Breast epithelium (tissue), 4 donors: ENCODE measurements around the gene ANKRD52. TPM values are rescaled to one million over a fixed set of nuclear protein-coding genes. Genes with fewer than 3 reads are reported as not detected.

Source experiments
- DNase-seq, 2 donors: peaks; one replicate each; pipeline ENCODE4 v3.0.0-alpha.2; 2019; ENCODE audit warnings: low spot score in 2 of 2
- H3K27ac ChIP-seq, 2 donors: fragments of 200-600 bp; sonication (generic) in 1 of 2; one replicate each; pipeline ENCODE4 v1.5.1; 2016 to 2019; ENCODE audit warnings: mild to moderate bottlenecking in 1 of 2
- H3K27me3 ChIP-seq, 2 donors: fragments of 200-600 bp; sonication (generic) in 1 of 2; one replicate each; pipeline versions ENCODE4 v1.5.1 to v1.6.0; 2017 to 2019; ENCODE audit warnings: control low read depth in 1 of 2, mild to moderate bottlenecking in 1 of 2
- H3K36me3 ChIP-seq: fragments of 200-600 bp; one replicate; pipeline ENCODE4 v1.5.1; 2019
- H3K4me1 ChIP-seq, 2 donors: fragments of 200-600 bp; sonication (generic); one replicate each; pipeline ENCODE4 v1.5.1; 2016 to 2019; ENCODE audit warnings: control low read depth in 1 of 2
- H3K4me3 ChIP-seq, 3 donors: fragments of 200-600 bp; sonication (generic); 1 replicate in 2 of 3; 2 replicates in 1 of 3; pipeline ENCODE4 v1.5.1; 2016 to 2019; ENCODE audit warnings: mild to moderate bottlenecking in 3 of 3, moderate library complexity in 2 of 3
- H3K9me3 ChIP-seq, 2 donors: fragments of 200-600 bp; sonication (generic) in 1 of 2; one replicate each; pipeline ENCODE4 v1.5.1; 2016 to 2019; ENCODE audit warnings: control low read depth in 1 of 2
- CTCF ChIP-seq, 3 donors: fragments of 450-650 bp; IDR thresholded peaks; one replicate each; pipeline ENCODE4 v1.5.1; 2016 to 2017; ENCODE audit warnings: antibody characterized with exemption in 3 of 3, mild to moderate bottlenecking in 3 of 3, moderate library complexity in 3 of 3
- POLR2A ChIP-seq: fragments of 450-650 bp; IDR thresholded peaks from one replicate; pipeline ENCODE4 v1.6.1; 2016; ENCODE audit warnings: antibody characterized with exemption, mild to moderate bottlenecking, moderate library complexity
- POLR2AphosphoS5 ChIP-seq, 3 donors: sonication (generic); formaldehyde crosslinking; IDR thresholded peaks; one replicate each; pipeline ENCODE4 v1.6.1; 2017; ENCODE audit warnings: antibody characterized with exemption in 3 of 3
- intact Hi-C: fragments of 100-400 bp; cut with DNase I; formaldehyde crosslinking; loops from one replicate; pipeline ENCODE4 v1.15.1; 2023; ENCODE audit warnings: low total_unique reads
- total RNA-seq, 3 donors: library from RNA; depleted of rRNA; stranded (reverse); fragments of >200 nt; gene quantifications; one replicate each; pipeline ENCODE4 v1.1.0, GENCODE V29; 2016

Gene ANKRD52
- total RNA-seq, 3 donors from 2014 or later: 12.8 to 18.4 (median 14.9) TPM

GRCh38 chr12:56231184-56231582 lies 27.0 kb downstream of the ANKRD52 start:
- Histone ChIP-seq H3K36me3 (no peaks in the 10 kb centered on the region), H3K27ac (no peak overlapping the region), H3K4me3 (no peak overlapping the region), H3K4me1 (no peaks in the 10 kb centered on the region), H3K27me3 (no peaks in the 10 kb centered on the region), H3K9me3 (no peaks in the 10 kb centered on the region)
- DNase-seq: no peak
- intact Hi-C loops: no loop called here
- TF ChIP-seq POLR2A (no peak), POLR2AphosphoS5 (IDR thresholded peaks at IDR 0.05) (no peak), CTCF (IDR thresholded peaks at IDR 0.05) (no peak)

GRCh38 chr12:56230432-56231183 lies 27.6 kb downstream of the ANKRD52 start:
- no peak for DNase-seq
- intact Hi-C loops: no loop called here
- no peaks in the 10 kb centered on the region for H3K27me3 ChIP-seq
- H3K9me3 ChIP-seq: no peaks in the 10 kb centered on the region
- H3K4me3 ChIP-seq: no peak overlapping the region
- no peaks in the 10 kb centered on the region for H3K4me1 ChIP-seq
- TF ChIP-seq CTCF (IDR thresholded peaks at IDR 0.05) (no peak), POLR2AphosphoS5 (IDR thresholded peaks at IDR 0.05) (no peak), POLR2A (no peak)
- no peak overlapping the region for H3K27ac ChIP-seq
- H3K36me3 ChIP-seq: no peaks in the 10 kb centered on the region

GRCh38 chr12:56229916-56230431 lies 28.2 kb downstream of the ANKRD52 start, which contains the start of gene SLC39A5:
SLC39A5 (plus strand) TSS chr12:56230051; CDS start chr12:56231275, 1,224 bp downstream.
- TF ChIP-seq POLR2A (no peak), CTCF (IDR thresholded peaks at IDR 0.05) (no peak), POLR2AphosphoS5 (IDR thresholded peaks at IDR 0.05) (no peak)
- Histone ChIP-seq H3K27me3 (no peaks in the 10 kb centered on the region), H3K4me1 (no peaks in the 10 kb centered on the region), H3K9me3 (no peaks in the 10 kb centered on the region), H3K36me3 (no peaks in the 10 kb centered on the region), H3K27ac (no peak within 1 kb of the TSS), H3K4me3 (no peak within 1 kb of the TSS)
- intact Hi-C loops: no loop called here
- no peak for DNase-seq

GRCh38 chr12:56229082-56229481 lies 29.1 kb downstream of the ANKRD52 start:
- Histone ChIP-seq H3K27me3 (no peaks in the 10 kb centered on the region), H3K4me1 (no peaks in the 10 kb centered on the region), H3K27ac (no peak overlapping the region), H3K9me3 (no peaks in the 10 kb centered on the region), H3K4me3 (no peak overlapping the region), H3K36me3 (no peaks in the 10 kb centered on the region)
- TF ChIP-seq CTCF (IDR thresholded peaks at IDR 0.05) (no peak), POLR2A (no peak)
- no peak for DNase-seq
- intact Hi-C loops: no loop called here

- no peaks in the 10 kb centered on the region for H3K9me3 ChIP-seq
- H3K27ac ChIP-seq: peak overlapping the region; percentile 92 to 95
- no peaks in the 10 kb centered on the region for H3K36me3 ChIP-seq
- intact Hi-C loops: loop anchor here (2.0 kb wide), 1 partner anchor 34 kb away; no protein-coding TSS in a partner anchor
- TF ChIP-seq CTCF (IDR thresholded peaks at IDR 0.05) (no peak), POLR2AphosphoS5 (IDR thresholded peaks at IDR 0.05) (no peak), POLR2A (no peak)
- no peaks in the 10 kb centered on the region for H3K27me3 ChIP-seq
- peaks cover 0 to 6% of the 10 kb centered on the region in 2 donors for H3K4me1 ChIP-seq
- DNase-seq: no peak
- H3K4me3 ChIP-seq: peak overlapping the region; percentile 61 to 81 (median 61)
Measured at GRCh38 chr12:56224954-56225353, 33.2 kb downstream of the ANKRD52 start.
